AG04450 (cell line): ENCODE data around the gene TGM2. TPM values are rescaled to one million over a fixed set of nuclear protein-coding genes. Genes with fewer than 3 reads are reported as not detected.

Experiments used
- CTCF ChIA-PET: fragments of 300-600, 350-600 bp; formaldehyde crosslinking; extraction: SDS; loops from one replicate; lab custom pipeline; 2022; ENCODE audit warnings: antibody characterized with exemption, inconsistent platforms; lab: Charles Lee
- POLR2A ChIA-PET: fragments of 350-600 bp; formaldehyde crosslinking; extraction: SDS; loops from one replicate; lab custom pipeline; 2021; ENCODE audit warnings: antibody characterized with exemption, inconsistent platforms; lab: Yijun Ruan, JAX
- DNase-seq: peaks from one replicate; pipeline ENCODE4 v3.0.0-alpha.2; 2011; ENCODE audit warnings: low read depth, low spot score
- H3K27ac ChIP-seq: one replicate; pipeline ENCODE4 v1.5.1; 2012; ENCODE audit warnings: low read depth, low read length, control low read depth
- H3K27me3 ChIP-seq: one replicate; pipeline ENCODE4 v1.6.0; 2012; ENCODE audit warnings: low read length; ENCODE audit not compliant: control insufficient read depth, insufficient read depth
- H3K4me3 ChIP-seq: 2 replicates; pipeline ENCODE4 v1.5.1; 2011; ENCODE audit warnings: mild to moderate bottlenecking, low read depth, low read length, control low read depth
- H3K9me3 ChIP-seq: 2 replicates; pipeline ENCODE4 v1.5.1; 2012; ENCODE audit warnings: low read length; ENCODE audit not compliant: control insufficient read depth, insufficient read depth
- CTCF ChIP-seq: IDR thresholded peaks from 2 replicates; pipeline ENCODE4 v1.5.1; 2011; ENCODE audit warnings: low read depth, low read length, control low read depth, inconsistent platforms
- polyA plus RNA-seq: library from polyadenylated mRNA; depleted of rRNA; stranded (reverse); fragments of >200 nt; gene quantifications from 2 replicates; pipeline ENCODE4 v1.2.3, GENCODE V29; 2011

Gene TGM2
- polyA plus RNA-seq, 1 experiment: 326 TPM

- no peak for DNase-seq
These were observed 15.7 kb upstream of the TGM2 start for GRCh38 chr20:38180781-38181180.

GRCh38 chr20:38179846-38180245 is 14.8 kb upstream of the TGM2 start:
- Histone ChIP-seq H3K4me3 (no peak overlapping the region), H3K27ac (no peak overlapping the region), H3K27me3 (no peaks in the 10 kb centered on the region), H3K9me3 (peaks cover 5% of the 10 kb centered on the region; the same call in 1 of the 2 replicates)
- ChIA-PET CTCF (no interaction called here), POLR2A (no interaction called here)
- DNase-seq: no peak
- no peak for TF ChIP-seq CTCF

More at GRCh38 chr20:38180781-38181180, 15.7 kb upstream of the TGM2 start:
- ChIA-PET POLR2A (no interaction called here), CTCF (interaction anchor here (1.3 to 1.4 kb wide), 2 partner anchors 40 to 123 kb away, joined by 3 read pairs; no protein-coding TSS in a partner anchor)
- no peak for TF ChIP-seq CTCF
- Histone ChIP-seq H3K27me3 (no peaks in the 10 kb centered on the region), H3K27ac (no peak overlapping the region), H3K9me3 (peaks cover 5% of the 10 kb centered on the region; the same call in 1 of the 2 replicates), H3K4me3 (no peak overlapping the region)

GRCh38 chr20:38178581-38178980 is 13.5 kb upstream of the TGM2 start:
- Histone ChIP-seq H3K9me3 (peaks cover 5% of the 10 kb centered on the region; the same call in 1 of the 2 replicates), H3K4me3 (no peak overlapping the region), H3K27ac (no peak overlapping the region), H3K27me3 (no peaks in the 10 kb centered on the region)
- ChIA-PET POLR2A (no interaction called here), CTCF (no interaction called here)
- no peak for TF ChIP-seq CTCF
- no peak for DNase-seq

- no peak for TF ChIP-seq CTCF
- CTCF ChIA-PET: no interaction called here
- POLR2A ChIA-PET: no interaction called here
- DNase-seq: no peak
- H3K4me3 ChIP-seq: no peak overlapping the region
- H3K27ac ChIP-seq: no peak overlapping the region
- H3K27me3 ChIP-seq: no peaks in the 10 kb centered on the region
- H3K9me3 ChIP-seq: peaks cover 5% of the 10 kb centered on the region; the same call in 1 of the 2 replicates
These were observed 13.0 kb upstream of the TGM2 start for GRCh38 chr20:38178065-38178491.

GRCh38 chr20:38177201-38177600 is 12.1 kb upstream of the TGM2 start:
- Histone ChIP-seq H3K4me3 (no peak overlapping the region), H3K27me3 (no peaks in the 10 kb centered on the region), H3K9me3 (peaks cover under 1% of the 10 kb centered on the region; the same call in 1 of the 2 replicates), H3K27ac (no peak overlapping the region)
- POLR2A ChIA-PET: no interaction called here
- CTCF ChIA-PET: interaction anchor here (2.0 kb wide), 1 partner anchor 120 kb away, joined by 17 read pairs; no protein-coding TSS in a partner anchor
- DNase-seq: no peak
- TF ChIP-seq CTCF: no peak
